Right lobe of liver (tissue), 4 donors: ENCODE data around the gene SAP30BP.

Experiments used
- POLR2A ChIP-seq: fragments of 450-650 bp; IDR thresholded peaks from one replicate; pipeline ENCODE4 v1.6.1; 2017; ENCODE audit warnings: antibody characterized with exemption, mild to moderate bottlenecking
- TF ChIP-seq, protein P1 (sequence below), 4 donors: fragments of 200-600 bp in 3 of 4; fragments of 450-650 bp in 1 of 4; IDR thresholded peaks; one replicate each; pipeline versions ENCODE4 v1.5.1 to v1.8.0; 2016 to 2022; ENCODE audit warnings: antibody characterized with exemption in 4 of 4, mild to moderate bottlenecking in 2 of 4
- donor health status: DM: no; HTN: no; CAD: no.
- donor health status: DM: no; HTN: no; CAD: no.
- donor health status: DM: no; HTN: yes; CAD: no.

DNA sequence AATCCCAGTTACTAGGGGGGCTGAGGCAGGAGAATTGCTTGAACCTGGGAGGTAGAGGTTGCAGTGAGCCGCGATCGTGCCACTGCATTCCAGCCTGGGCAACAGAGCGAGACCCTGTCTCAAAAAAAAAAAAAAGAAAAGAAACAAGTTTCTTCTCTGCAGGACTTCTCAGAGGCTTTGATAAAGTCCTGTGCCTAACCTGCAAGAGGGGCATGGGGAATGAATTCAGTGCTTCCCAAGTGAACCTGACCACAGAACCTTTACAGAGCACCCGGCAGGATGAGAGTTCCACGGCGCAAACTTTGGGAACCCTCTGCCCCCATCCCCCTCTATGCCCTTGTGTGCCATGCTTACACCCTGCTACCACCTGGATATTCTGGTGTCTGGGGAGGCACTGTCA, 72.0 kb downstream of the SAP30BP start:
- TF ChIP-seq, protein P1, sequence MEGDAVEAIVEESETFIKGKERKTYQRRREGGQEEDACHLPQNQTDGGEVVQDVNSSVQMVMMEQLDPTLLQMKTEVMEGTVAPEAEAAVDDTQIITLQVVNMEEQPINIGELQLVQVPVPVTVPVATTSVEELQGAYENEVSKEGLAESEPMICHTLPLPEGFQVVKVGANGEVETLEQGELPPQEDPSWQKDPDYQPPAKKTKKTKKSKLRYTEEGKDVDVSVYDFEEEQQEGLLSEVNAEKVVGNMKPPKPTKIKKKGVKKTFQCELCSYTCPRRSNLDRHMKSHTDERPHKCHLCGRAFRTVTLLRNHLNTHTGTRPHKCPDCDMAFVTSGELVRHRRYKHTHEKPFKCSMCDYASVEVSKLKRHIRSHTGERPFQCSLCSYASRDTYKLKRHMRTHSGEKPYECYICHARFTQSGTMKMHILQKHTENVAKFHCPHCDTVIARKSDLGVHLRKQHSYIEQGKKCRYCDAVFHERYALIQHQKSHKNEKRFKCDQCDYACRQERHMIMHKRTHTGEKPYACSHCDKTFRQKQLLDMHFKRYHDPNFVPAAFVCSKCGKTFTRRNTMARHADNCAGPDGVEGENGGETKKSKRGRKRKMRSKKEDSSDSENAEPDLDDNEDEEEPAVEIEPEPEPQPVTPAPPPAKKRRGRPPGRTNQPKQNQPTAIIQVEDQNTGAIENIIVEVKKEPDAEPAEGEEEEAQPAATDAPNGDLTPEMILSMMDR (IDR thresholded peaks at IDR 0.05) = no peak
- TF ChIP-seq POLR2A = no peak
